Fibroblast of lung (primary cell): ENCODE measurements around the gene DPPA5. TPM values are rescaled to one million over a fixed set of nuclear protein-coding genes. Genes with fewer than 3 reads are reported as not detected.
"Not testable (repeated sequence)": the region's sequence is repeated elsewhere in the genome, so short reads cannot be mapped to it uniquely, and the experiment has no call there.

ENCODE experiments used
- DNase-seq, 2 donors: peaks; one replicate each; pipeline versions ENCODE4 v3.0.0 to v3.0.0-alpha.2; 2010; ENCODE audit warnings: low read depth in 2 of 2
- H2AFZ ChIP-seq: 2 replicates; pipeline ENCODE4 v1.5.1; 2012; ENCODE audit warnings: low read length, control low read depth, inconsistent platforms
- H3K27ac ChIP-seq: 2 replicates; pipeline ENCODE4 v1.5.1; 2011; ENCODE audit warnings: low read length, control low read depth; ENCODE audit not compliant: insufficient read depth
- H3K27me3 ChIP-seq: 2 replicates; pipeline ENCODE4 v1.5.1; 2011; ENCODE audit warnings: mild to moderate bottlenecking, low read length; ENCODE audit not compliant: control insufficient read depth, insufficient read depth
- H3K36me3 ChIP-seq: 2 replicates; pipeline ENCODE4 v1.5.1; 2011; ENCODE audit warnings: low read length; ENCODE audit not compliant: control insufficient read depth, insufficient read depth
- H3K4me1 ChIP-seq: 2 replicates; pipeline ENCODE4 v1.5.1; 2011; ENCODE audit warnings: low read length; ENCODE audit not compliant: control insufficient read depth, insufficient read depth; ENCODE audit errors: extremely low read depth
- H3K4me2 ChIP-seq: 2 replicates; pipeline ENCODE4 v1.5.1; 2011; ENCODE audit warnings: low read length, control low read depth; ENCODE audit not compliant: insufficient read depth; ENCODE audit errors: extremely low read depth
- H3K4me3 ChIP-seq, 4 experiments: fragments of 200-600 bp in 1 of 4; sonication (generic) in 1 of 4; replicated peaks in 1 of 4; 2 replicates each; pipeline ENCODE4 v1.5.1; 2011 to 2016; ENCODE audit warnings: low read length in 4 of 4, low read depth in 3 of 4, mild to moderate bottlenecking in 3 of 4, control low read depth in 2 of 4, inconsistent platforms in 1 of 4, mixed read lengths in 1 of 4; ENCODE audit not compliant: insufficient read depth in 1 of 4; ENCODE audit errors: control extremely low read depth in 1 of 4
- H3K79me2 ChIP-seq: 2 replicates; pipeline ENCODE4 v1.5.1; 2012; ENCODE audit warnings: mild to moderate bottlenecking, low read length, inconsistent platforms; ENCODE audit not compliant: control insufficient read depth, insufficient read depth
- H3K9ac ChIP-seq: 2 replicates; pipeline ENCODE4 v1.5.1; 2011; ENCODE audit warnings: mild to moderate bottlenecking, low read length, control low read depth; ENCODE audit not compliant: insufficient read depth
- H3K9me3 ChIP-seq: 2 replicates; pipeline ENCODE4 v1.5.1; 2012; ENCODE audit warnings: low read depth, low read length; ENCODE audit not compliant: control insufficient read depth, insufficient read depth
- H4K20me1 ChIP-seq: 2 replicates; pipeline ENCODE4 v1.5.1; 2011; ENCODE audit warnings: low read length; ENCODE audit not compliant: control insufficient read depth, insufficient read depth; ENCODE audit errors: extremely low read depth
- CTCF ChIP-seq, 2 donors: IDR thresholded peaks in 1 of 2; conservative IDR thresholded peaks in 1 of 2; 1 replicate in 1 of 2; 2 replicates in 1 of 2; pipeline ENCODE4 v1.5.1; 2011 to 2012; ENCODE audit warnings: low read length in 2 of 2, control low read depth in 1 of 2, inconsistent platforms in 1 of 2, low read depth in 1 of 2, mild to moderate bottlenecking in 1 of 2
- EZH2 ChIP-seq: IDR thresholded peaks from 2 replicates; pipeline ENCODE4 v1.5.1; 2012; ENCODE audit warnings: low read length, control low read depth, mild to moderate bottlenecking; ENCODE audit errors: missing control alignments
- polyA plus RNA-seq, 2 donors: library from polyadenylated mRNA; depleted of rRNA in 1 of 2; stranded (reverse) in 1 of 2; unstranded in 1 of 2; fragments of >200 nt; gene quantifications; 2 replicates each; pipeline ENCODE4 v1.2.1, GENCODE V29; 2011 to 2012; ENCODE audit warnings: missing spikeins in 1 of 2
- total RNA-seq: library from RNA; depleted of rRNA; stranded (reverse); fragments of >200 nt; gene quantifications from 2 replicates; pipeline ENCODE4 v1.2.1, GENCODE V29; 2014

Gene DPPA5
- total and polyA plus RNA-seq, 2 donors (not counting 1 experiment from before 2014, with no cell fraction given): not detected

GRCh38 chr6:73309535-73309784 lies 44.6 kb downstream of the DPPA5 start:
- DNase-seq: no peak
- H3K4me3 ChIP-seq: peak overlapping the region; percentile 63 to 87 (median 77)
- no peaks in the 10 kb centered on the region for H3K9me3 ChIP-seq
- peaks cover 8% of the 10 kb centered on the region for H3K79me2 ChIP-seq
- H3K4me2 ChIP-seq: peak overlapping the region; percentile 73
- no peaks in the 10 kb centered on the region for H3K36me3 ChIP-seq
- H3K27ac ChIP-seq: peak overlapping the region; percentile 79
- peak overlapping the region; percentile 76 for H3K9ac ChIP-seq
- TF ChIP-seq CTCF (conservative IDR thresholded peaks at IDR 0.05 in 1 of 2, IDR thresholded peaks at IDR 0.05 in 1 of 2; ENCODE audit: low read depth in 1 of 2, low read length in 2 of 2) (no peak), EZH2 (no peak)
- H3K27me3 ChIP-seq: no peaks in the 10 kb centered on the region
- H3K4me1 ChIP-seq: no peaks in the 10 kb centered on the region
- peak overlapping the region; percentile 99 for H2AFZ ChIP-seq
- no peaks in the 10 kb centered on the region for H4K20me1 ChIP-seq

GRCh38 chr6:73308712-73309534 lies 45.2 kb downstream of the DPPA5 start:
- Histone ChIP-seq H3K9me3 (no peaks in the 10 kb centered on the region), H3K4me1 (no peaks in the 10 kb centered on the region), H3K4me2 (peak overlapping the region; percentile 73), H3K27me3 (no peaks in the 10 kb centered on the region), H4K20me1 (no peaks in the 10 kb centered on the region), H3K27ac (peak overlapping the region; percentile 79), H3K4me3 (peak overlapping the region; percentile 63 to 87 (median 77)), H3K79me2 (peaks cover 8% of the 10 kb centered on the region), H2AFZ (peak overlapping the region; percentile 99), H3K36me3 (no peaks in the 10 kb centered on the region), H3K9ac (peak overlapping the region; percentile 76)
- TF ChIP-seq CTCF (conservative IDR thresholded peaks at IDR 0.05 in 1 of 2, IDR thresholded peaks at IDR 0.05 in 1 of 2; ENCODE audit: low read depth in 1 of 2, low read length in 2 of 2) (peak; percentile 10 to 38), EZH2 (no peak)
- peak; percentile 27 to 51 for DNase-seq

GRCh38 chr6:73303773-73304172 lies 50.3 kb downstream of the DPPA5 start:
- not testable (repeated sequence) for H3K4me1 ChIP-seq

More at GRCh38 chr6:73303773-73304172, 50.3 kb downstream of the DPPA5 start:
- H3K9me3 ChIP-seq, H3K9ac ChIP-seq, H3K4me2 ChIP-seq, H3K36me3 ChIP-seq, H4K20me1 ChIP-seq, DNase-seq, H3K79me2 ChIP-seq, H2AFZ ChIP-seq, H3K27me3 ChIP-seq, H3K4me3 ChIP-seq, H3K27ac ChIP-seq: not testable (repeated sequence)

Other genes starting within 250 kb of the DPPA5 start
- gene KHDC1L, start 128.8 kb downstream of the DPPA5 start, total RNA-seq: not detected in 2 replicates
- gene KHDC1L, start 128.8 kb downstream of the DPPA5 start, polyA plus RNA-seq: 0.12 and 0.19 TPM in 2 replicates
- 5.1 and 5.6 TPM in 2 replicates for gene KHDC1, start 91.1 kb downstream of the DPPA5 start, total RNA-seq
- 5.3 and 7.0 TPM in 2 replicates for gene KHDC1, start 91.1 kb downstream of the DPPA5 start, polyA plus RNA-seq
- gene KHDC3L, start 8.4 kb upstream of the DPPA5 start, total RNA-seq: not detected in 2 replicates
- not detected in 2 replicates for gene KHDC3L, start 8.4 kb upstream of the DPPA5 start, polyA plus RNA-seq
- gene OOEP, start 15.6 kb upstream of the DPPA5 start, total RNA-seq: 0.17 TPM in 1 of 2 replicates, not detected in the other
- 0.08 TPM in 1 of 2 replicates, not detected in the other for gene OOEP, start 15.6 kb upstream of the DPPA5 start, polyA plus RNA-seq
- gene DDX43, start 40.6 kb upstream of the DPPA5 start, total RNA-seq: 2.0 and 3.1 TPM in 2 replicates
- gene DDX43, start 40.6 kb upstream of the DPPA5 start, polyA plus RNA-seq: 1.0 and 1.5 TPM in 2 replicates
- gene CGAS, start 98.0 kb upstream of the DPPA5 start, total RNA-seq: 5.0 and 5.9 TPM in 2 replicates
- 1.6 and 2.7 TPM in 2 replicates for gene CGAS, start 98.0 kb upstream of the DPPA5 start, polyA plus RNA-seq
- gene MTO1, start 107.5 kb upstream of the DPPA5 start, total RNA-seq: 47.3 and 52.4 TPM in 2 replicates
- 21.5 and 24.2 TPM in 2 replicates for gene MTO1, start 107.5 kb upstream of the DPPA5 start, polyA plus RNA-seq
- 21,405 and 36,498 TPM in 2 replicates for gene EEF1A1, start 166.8 kb upstream of the DPPA5 start, total RNA-seq
- gene EEF1A1, start 166.8 kb upstream of the DPPA5 start, polyA plus RNA-seq: 13,707 and 15,755 TPM in 2 replicates